Measurements from ENCODE around the gene MNT. TPM values are rescaled to one million over a fixed set of nuclear protein-coding genes. Genes with fewer than 3 reads are reported as not detected.

The MNT gene
- total RNA-seq, 4 donors from 2014 or later, result 1.8 to 32.6 (median 7.8) TPM

DNA sequence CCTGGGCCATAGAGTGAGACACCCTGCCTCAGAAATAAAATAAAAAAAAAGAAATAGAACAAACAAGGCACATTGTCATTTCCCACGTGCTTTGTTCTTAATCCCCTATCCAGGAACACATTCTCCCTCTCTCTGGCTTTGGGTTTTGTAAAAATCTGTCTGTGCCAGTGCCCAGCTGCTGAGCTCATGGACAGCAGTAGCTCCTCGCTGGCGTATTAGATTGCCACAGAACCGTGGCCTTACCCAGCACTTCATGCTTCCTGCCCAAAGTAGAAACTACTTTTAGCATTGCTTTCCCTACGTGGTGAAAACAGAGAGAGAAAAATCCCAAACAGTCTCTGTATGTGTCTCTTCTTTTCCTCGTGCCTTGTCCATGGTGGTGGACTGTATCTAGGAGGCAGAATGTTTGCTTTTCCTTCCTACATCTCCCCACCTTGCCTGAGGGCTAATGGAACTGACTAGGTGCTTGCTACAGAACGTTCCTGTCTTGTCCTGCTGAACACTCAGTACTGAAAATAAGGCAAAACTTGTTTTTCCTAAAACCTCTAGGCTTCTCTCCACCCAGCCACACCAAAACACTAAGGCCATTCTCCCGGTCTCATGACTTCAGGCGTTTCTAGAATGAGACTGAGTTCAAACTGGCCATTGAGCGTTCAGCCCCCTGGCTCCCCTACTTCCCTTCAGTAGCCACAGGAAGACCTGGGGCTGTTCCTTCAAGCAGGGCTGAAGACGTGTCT, 26.1 kb downstream of the MNT start:
- TF ChIP-seq POLR2A (IDR thresholded peaks at IDR 0.05), result no peak
- TF ChIP-seq, protein P1, sequence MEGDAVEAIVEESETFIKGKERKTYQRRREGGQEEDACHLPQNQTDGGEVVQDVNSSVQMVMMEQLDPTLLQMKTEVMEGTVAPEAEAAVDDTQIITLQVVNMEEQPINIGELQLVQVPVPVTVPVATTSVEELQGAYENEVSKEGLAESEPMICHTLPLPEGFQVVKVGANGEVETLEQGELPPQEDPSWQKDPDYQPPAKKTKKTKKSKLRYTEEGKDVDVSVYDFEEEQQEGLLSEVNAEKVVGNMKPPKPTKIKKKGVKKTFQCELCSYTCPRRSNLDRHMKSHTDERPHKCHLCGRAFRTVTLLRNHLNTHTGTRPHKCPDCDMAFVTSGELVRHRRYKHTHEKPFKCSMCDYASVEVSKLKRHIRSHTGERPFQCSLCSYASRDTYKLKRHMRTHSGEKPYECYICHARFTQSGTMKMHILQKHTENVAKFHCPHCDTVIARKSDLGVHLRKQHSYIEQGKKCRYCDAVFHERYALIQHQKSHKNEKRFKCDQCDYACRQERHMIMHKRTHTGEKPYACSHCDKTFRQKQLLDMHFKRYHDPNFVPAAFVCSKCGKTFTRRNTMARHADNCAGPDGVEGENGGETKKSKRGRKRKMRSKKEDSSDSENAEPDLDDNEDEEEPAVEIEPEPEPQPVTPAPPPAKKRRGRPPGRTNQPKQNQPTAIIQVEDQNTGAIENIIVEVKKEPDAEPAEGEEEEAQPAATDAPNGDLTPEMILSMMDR (IDR thresholded peaks at IDR 0.05), result no peak
- intact Hi-C loops (cut with DNase I; ENCODE audit: low total_unique reads), result no loop called here
- no peak for DNase-seq
- Histone ChIP-seq H3K27ac (no peak overlapping the region), H3K9me3 (no peaks in the 10 kb centered on the region), H3K4me1 (no peaks in the 10 kb centered on the region), H3K36me3 (no peaks in the 10 kb centered on the region), H3K27me3 (no peaks in the 10 kb centered on the region), H3K4me3 (no peak overlapping the region)

DNA sequence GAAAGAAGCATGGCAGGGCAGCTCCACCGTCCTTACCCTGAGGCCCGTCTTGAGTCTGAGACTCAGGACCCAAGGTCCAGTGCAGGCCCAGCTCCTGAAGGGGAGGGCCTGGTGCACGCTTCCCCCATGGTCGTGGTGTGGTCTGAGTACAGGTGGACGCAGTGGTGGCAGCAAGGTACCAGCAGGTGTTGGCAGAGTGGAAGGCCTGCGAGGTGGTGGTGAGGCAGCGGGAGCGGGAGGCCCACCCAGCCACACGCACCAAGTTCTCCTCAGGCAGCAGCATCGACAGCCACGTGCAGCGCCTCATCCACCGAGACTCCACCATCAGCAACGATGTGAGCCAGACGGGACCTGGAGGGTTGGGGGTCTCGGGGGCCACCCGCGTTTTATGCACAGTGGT, 27.7 kb downstream of the MNT start:
- Histone ChIP-seq H3K27ac (no peak overlapping the region), H3K4me1 (no peaks in the 10 kb centered on the region), H3K27me3 (no peaks in the 10 kb centered on the region), H3K9me3 (no peaks in the 10 kb centered on the region), H3K36me3 (no peaks in the 10 kb centered on the region), H3K4me3 (no peak overlapping the region)
- DNase-seq, result no peak
- TF ChIP-seq, protein P1 (IDR thresholded peaks at IDR 0.05), result no peak
- no peak for TF ChIP-seq POLR2A (IDR thresholded peaks at IDR 0.05)
- intact Hi-C loops (cut with DNase I; ENCODE audit: low total_unique reads), result no loop called here

DNA sequence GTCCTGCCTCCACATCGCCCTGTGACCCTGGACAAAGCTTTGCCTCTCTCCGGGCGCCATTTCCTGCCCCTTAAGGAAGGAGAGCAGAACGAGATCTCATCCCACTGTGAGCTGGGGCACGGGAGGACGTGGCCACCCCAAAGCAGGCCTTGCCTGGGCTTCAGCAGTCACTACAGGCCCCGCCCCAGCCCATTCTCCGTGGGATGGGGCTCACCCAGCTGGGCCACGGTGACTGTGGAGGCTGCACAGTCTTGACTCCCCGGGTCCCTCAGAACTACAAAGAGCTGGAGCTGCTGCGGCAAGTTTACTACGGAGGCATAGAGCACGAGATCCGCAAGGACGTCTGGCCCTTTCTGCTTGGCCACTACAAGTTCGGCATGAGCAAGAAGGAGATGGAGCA, 28.2 kb downstream of the MNT start:
- H3K9me3 ChIP-seq, result no peaks in the 10 kb centered on the region
- H3K4me3 ChIP-seq, result no peak overlapping the region
- no peaks in the 10 kb centered on the region for H3K36me3 ChIP-seq
- DNase-seq, result no peak
- TF ChIP-seq POLR2A (IDR thresholded peaks at IDR 0.05), result no peak
- TF ChIP-seq, protein P1 (IDR thresholded peaks at IDR 0.05), result no peak
- no peak overlapping the region for H3K27ac ChIP-seq
- H3K27me3 ChIP-seq, result no peaks in the 10 kb centered on the region
- no peaks in the 10 kb centered on the region for H3K4me1 ChIP-seq
- intact Hi-C loops (cut with DNase I; ENCODE audit: low total_unique reads), result no loop called here

DNA sequence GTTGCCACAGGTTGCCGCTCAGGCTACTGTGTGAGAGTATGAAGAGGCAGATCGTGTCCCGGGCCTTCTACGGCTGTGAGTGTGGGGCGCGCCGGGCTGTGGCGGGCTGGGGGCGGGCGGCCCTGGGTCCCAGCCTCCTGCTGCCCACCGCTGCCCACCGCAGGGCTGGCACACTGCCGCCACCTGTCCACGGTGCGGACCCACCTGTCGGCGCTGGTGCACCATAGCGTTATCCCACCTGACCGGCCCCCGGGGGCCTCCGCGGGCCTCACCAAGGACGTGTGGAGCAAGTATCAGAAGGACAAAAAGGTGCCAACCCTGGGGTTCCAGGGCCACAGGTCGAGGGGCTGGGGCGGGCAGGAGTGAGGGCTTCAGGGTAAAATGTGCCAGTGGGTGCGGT, 28.7 kb downstream of the MNT start:
- DNase-seq, result no peak
- Histone ChIP-seq H3K36me3 (no peaks in the 10 kb centered on the region), H3K27me3 (no peaks in the 10 kb centered on the region), H3K4me1 (no peaks in the 10 kb centered on the region), H3K27ac (no peak overlapping the region), H3K9me3 (no peaks in the 10 kb centered on the region), H3K4me3 (no peak overlapping the region)
- intact Hi-C loops (cut with DNase I; ENCODE audit: low total_unique reads), result no loop called here
- TF ChIP-seq, protein P1 (IDR thresholded peaks at IDR 0.05), result no peak
- TF ChIP-seq POLR2A (IDR thresholded peaks at IDR 0.05), result no peak

DNA sequence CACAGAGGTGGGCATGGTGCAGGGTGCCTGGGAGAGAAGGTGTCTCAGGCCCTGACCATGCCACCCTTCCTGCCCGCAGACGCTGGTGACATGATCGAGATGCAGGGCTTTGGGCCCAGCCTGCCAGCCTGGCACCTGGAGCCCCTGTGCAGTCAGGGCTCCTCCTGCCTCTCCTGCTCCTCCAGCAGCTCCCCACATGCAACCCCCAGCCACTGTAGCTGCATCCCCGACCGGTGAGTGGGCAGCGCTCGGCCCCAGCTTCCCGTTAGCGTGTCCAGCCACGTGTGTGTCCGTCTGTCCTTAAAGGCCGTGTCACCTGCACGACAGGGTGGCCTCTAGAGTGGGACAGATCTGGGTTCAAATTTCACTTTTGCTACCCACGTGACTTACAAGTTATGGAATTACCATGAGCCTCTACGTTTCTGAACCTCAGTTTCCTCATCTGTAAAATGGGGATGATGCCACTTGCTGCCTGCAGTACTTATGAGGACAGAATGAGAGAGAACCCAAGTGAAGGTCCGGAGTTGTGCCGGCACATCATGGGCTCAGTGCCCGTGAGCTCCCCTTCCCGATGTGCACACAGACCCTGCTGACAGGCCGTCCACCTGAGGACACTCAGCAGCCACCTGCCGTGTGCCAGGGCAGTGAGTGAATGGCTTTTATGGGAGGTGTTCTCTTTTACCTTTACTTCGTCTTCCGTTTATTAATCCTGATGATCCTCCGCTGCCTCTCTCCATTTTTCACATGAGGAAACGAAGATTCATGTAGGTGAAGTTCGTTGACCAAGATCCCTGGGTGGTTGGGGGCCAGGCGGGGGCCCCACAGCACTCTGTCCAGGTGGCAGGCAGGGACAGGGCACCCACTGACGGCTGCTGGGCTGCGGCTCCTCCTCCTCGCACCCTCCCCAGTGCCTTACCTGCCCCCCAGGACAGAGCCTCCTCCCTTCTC, 29.4 kb downstream of the MNT start:
- H3K36me3 ChIP-seq, result no peaks in the 10 kb centered on the region
- no peaks in the 10 kb centered on the region for H3K4me1 ChIP-seq
- no peaks in the 10 kb centered on the region for H3K9me3 ChIP-seq
- no peak overlapping the region for H3K4me3 ChIP-seq
- no peaks in the 10 kb centered on the region for H3K27me3 ChIP-seq
- TF ChIP-seq POLR2A (IDR thresholded peaks at IDR 0.05), result no peak
- TF ChIP-seq, protein P1 (IDR thresholded peaks at IDR 0.05), result no peak
- intact Hi-C loops (cut with DNase I; ENCODE audit: low total_unique reads), result no loop called here
- DNase-seq, result no peak
- H3K27ac ChIP-seq, result no peak overlapping the region
